Stimulated activated CD8-positive, alpha-beta memory T cell treated with anti-CD3 and anti-CD28 coated beads, Interleukin-7, amount 100 ng/mL, for 24 hours (primary cell): ENCODE measurements around the gene TBC1D10A.

Experiments used
- DNase-seq: peaks from one replicate; pipeline ENCODE4 v3.0.0-alpha.2; 2020; ENCODE audit warnings: low read depth

TBC1D10A gene

GRCh38 chr22:30326706-30327362 is at the start of gene TBC1D10A:
TBC1D10A (minus strand) TSS chr22:30326941; CDS start chr22:30326881, 60 bp downstream.
- peak; percentile 81 for DNase-seq

GRCh38 chr22:30375312-30375849 is 48.6 kb upstream of the TBC1D10A start:
- DNase-seq, result no peak

GRCh38 chr22:30373331-30374325 is 46.9 kb upstream of the TBC1D10A start:
- no peak for DNase-seq

DNA sequence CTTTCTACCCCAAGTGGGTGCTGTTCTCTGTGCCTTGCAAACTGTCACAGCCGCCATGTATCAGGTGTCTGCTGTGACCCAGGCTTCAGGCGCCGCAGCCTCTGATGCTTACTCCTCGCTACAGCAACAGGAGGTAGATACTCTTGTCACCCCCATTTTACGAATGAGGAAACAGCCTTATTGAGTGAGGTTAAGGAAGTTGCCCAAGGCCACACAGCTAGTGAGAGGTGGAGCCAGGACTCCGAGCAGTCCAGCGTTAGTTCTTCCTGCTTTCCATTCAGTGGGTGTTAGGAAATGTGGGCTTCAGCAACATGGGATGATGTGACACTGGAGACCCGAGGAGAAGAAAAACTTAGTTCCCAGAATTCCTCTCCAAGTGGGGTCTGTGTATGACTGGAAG is 46.2 kb upstream of the TBC1D10A start:
- DNase-seq, result no peak

DNA sequence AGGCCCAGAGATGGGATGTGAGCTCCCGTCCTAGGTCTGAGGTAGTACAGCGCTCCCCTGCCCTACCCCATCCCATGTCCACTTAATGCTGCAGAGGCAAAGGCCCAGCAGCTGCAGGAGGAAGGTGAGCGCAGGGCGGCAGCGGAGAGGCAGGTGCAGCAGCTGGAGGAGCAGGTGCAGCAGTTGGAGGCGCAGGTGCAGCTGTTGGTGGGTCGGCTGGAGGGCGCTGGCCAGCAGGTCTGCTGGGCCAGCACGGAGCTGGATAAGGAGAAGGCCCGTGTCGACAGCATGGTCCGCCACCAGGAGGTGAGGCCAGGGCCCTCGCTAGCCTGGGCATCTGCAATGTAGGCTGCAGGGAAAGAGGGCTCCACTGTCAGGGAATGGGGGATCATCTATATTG is 45.2 kb upstream of the TBC1D10A start:
- DNase-seq, result no peak

- no peak for DNase-seq
Observed at GRCh38 chr22:30371321-30371720, 44.6 kb upstream of the TBC1D10A start.

DNA sequence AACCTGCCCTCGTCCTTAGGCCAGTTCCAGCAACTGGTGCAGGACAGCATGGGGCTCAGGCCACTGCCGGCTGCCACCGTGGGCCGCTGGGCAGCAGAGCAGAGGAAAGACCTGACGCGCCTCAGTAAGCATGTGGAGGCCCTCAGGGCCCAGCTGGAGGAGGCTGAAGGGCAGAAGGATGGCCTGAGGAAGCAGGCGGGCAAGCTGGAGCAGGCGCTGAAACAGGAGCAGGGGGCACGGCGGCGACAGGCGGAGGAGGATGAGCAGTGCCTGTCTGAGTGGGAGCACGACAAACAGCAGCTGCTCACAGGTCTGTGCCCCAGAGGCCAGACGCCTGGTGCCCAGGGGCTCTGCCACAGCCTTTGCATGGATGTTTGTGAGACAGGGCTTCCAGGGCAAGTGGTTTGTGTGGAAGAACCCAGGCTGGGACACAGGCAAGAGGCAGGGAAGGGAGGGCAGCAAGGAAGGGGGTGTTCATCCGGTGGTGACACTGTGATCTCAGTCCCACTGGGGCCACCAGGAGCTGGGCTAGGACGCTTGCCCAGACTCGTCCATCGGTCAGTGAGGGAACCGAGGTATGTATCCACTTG is 44.0 kb upstream of the TBC1D10A start:
- DNase-seq, result no peak

- DNase-seq, result no peak
Observed at GRCh38 chr22:30368420-30368819, 41.7 kb upstream of the TBC1D10A start.

DNA sequence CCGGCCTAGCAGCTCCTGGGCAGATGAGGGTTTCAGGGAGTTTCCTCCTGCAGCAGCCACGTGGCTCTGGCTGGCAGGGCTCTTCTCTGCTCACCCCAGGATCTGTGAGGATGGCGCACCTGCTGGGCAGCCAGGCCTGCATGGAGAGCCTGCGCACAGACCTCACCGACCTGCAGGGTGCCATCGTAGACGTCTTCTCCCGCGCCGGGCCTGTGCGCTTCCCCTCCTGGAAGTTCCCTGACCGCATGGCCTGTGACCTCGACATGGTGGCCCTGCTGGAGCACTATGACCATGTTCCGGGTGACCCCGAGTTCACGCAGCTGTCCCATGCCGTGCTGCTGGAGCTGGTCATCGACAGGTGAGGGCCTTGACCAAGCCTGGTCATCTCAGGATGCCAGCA is 39.1 kb upstream of the TBC1D10A start:
- DNase-seq, result no peak

DNA sequence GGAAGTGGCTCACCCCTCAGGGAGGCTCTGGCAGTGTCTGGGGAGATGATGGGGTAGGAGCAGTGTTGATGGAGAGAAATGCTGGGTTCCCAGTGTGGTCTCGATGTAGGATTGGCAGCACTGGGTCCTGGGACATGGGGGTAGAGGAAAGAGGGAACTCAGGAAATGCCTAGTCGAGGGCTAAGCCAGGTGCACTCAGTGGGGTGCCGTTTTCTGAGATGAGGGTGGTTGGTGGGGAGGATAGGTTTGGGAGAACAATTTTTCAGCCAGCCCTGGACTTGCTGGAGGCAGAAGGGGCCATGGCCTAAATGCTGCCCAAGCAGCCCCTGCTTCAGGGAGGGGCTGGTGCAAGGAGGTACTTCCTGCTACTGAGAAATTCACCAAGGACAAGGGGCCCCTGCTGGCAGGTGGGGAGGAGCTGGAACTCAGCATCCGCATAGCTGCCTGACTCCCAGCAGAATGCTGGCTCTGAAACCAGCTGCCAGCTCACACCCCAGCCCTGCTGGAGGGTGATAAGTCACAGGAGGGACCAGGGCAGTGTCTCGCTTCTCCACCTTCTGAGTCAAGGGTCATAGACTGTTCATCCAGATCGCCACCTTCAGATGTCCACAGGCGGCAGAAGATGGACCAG is 36.0 kb upstream of the TBC1D10A start:
- no peak for DNase-seq

DNA sequence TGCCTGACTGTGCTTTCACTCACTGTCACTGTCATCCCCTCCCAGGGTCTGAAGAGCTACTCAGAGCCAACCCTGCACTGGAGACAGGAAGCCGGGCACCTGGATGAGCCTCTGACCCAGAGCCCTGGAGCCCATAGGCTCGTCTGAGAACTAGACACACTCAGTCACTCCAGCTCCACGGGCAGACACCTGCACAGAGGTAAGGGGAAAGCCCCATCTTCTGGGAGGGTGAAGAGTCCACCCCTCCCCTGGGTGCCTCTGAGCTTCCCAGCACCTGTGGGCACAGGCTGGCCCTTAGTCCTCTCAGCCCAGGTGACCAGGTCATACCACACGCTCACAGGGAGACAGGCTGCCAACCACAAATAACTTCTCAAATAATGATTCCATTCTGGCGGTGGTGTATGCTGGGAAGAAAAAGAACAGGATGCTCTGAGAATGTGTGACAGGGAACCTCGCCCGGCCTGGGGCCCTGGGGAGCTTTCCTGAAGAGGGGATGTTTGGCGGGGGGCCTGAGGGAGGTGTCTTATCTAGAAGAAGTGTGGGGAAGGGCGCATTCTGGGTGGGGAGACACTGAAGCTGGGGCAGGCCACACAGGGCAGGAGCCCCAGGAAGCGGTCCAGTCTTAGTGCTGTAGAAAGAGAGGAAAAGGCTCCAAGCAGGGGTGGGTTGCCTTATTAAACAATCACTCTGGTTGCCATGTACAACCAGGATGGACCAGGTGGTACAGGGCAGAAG is 35.3 kb upstream of the TBC1D10A start:
- no peak for DNase-seq

DNA sequence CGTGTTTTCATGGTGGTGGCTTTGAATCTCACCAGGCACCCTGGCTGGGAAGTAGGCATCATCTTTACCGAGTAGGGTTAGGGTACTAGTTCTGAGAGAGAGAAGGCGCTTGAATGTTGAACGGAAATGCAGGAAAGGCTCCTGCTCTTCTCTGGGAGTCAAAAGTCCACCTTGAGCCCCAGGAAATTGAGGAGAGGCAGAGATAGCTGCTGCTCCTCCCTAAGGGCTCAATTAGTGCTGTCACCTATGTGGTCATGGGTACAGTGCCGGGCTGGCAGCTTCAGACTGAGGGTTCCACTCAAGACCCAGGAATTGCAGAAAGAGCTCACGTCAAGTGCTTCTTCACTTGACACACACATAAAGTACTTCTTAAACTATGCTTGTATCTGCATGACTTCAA is 31.8 kb upstream of the TBC1D10A start:
- no peak for DNase-seq

- DNase-seq, result no peak
Observed at GRCh38 chr22:30357650-30358215, 31.0 kb upstream of the TBC1D10A start.

- DNase-seq, result no peak
Observed at GRCh38 chr22:30357236-30357570, 30.5 kb upstream of the TBC1D10A start.

GRCh38 chr22:30356449-30357235 is 29.9 kb upstream of the TBC1D10A start, which contains the start of the genes CCDC157 and SF3A1:
CCDC157 (plus strand) TSS chr22:30357007; CDS start chr22:30366001, 8,994 bp downstream.
SF3A1 (minus strand) TSS chr22:30356894; CDS start chr22:30356792, 102 bp downstream.
- DNase-seq, result peak; percentile 72

GRCh38 chr22:30354644-30355043 is 27.9 kb upstream of the TBC1D10A start:
- no peak for DNase-seq

GRCh38 chr22:30351226-30351625 is 24.5 kb upstream of the TBC1D10A start:
- DNase-seq, result no peak

DNA sequence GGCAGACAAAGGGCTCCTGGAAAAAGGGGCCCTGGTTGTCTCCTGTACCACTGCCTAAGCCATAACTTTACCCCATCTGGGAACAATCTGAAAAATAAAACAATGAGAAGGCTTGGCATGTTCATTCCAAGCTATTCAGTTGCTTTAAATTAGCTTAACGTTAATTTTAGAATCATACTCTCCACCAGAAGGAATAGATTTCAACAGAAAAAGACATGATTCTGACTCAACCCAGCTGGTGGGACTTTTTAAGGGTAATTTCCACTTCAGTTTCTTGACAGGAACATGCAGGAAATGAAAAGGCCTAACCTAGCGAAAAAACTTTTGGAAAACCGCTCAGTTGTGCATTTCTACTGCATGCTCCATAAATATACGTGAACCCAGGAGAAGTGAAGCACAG is 22.1 kb upstream of the TBC1D10A start:
- no peak for DNase-seq

DNA sequence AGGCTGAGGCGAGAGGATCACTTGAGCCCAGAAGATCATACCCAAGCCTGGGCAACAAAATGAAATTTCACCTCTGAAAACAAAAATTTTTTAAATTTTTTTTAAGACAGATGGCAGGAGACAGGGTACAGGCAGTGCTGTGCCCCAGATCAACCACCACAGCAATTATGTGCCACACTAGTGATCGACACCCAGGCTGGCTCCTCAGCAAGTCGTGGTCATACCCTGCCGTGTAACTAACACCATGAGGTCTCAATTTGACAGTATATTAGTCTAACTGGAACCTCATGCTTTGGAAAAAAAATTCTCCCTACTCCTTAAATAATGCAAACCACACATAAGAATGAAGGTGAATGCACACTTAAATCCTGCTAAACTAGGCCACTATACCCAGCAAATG is 21.7 kb upstream of the TBC1D10A start:
- no peak for DNase-seq

- DNase-seq, result no peak
Observed at GRCh38 chr22:30347255-30347892, 20.6 kb upstream of the TBC1D10A start.
